ENCODE measurements around the gene WDR87. TPM values are rescaled to one million over a fixed set of nuclear protein-coding genes. Genes with fewer than 3 reads are reported as not detected.

WDR87 gene
- total and polyA plus RNA-seq, 9 of the 15 experiments (the other 6 are each of a cell fraction or from before 2014, with no cell fraction given): not detected

DNA sequence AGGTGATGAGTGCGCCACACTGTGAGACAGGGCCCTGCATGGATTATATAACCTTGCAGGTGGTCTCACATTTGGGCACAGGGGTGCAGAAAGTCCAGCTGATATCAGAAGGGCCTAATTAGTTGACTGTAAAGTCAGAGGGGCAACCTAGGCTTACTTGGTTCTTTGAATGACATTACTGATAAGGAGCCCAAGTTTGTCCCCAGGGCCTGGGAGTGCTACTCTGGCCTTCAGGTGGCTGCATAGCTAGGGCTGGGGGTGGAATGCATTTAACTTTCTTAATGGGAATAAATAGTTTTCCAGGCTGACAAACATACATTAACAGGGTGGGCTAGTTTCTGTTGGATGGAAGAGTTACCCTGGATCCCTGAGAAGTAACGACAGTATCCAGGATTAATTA is 3.3 kb downstream of the WDR87 start:
- Histone ChIP-seq H3K9me3 (replicated peaks; ENCODE audit: control insufficient read depth, insufficient read depth, low read depth, low read length) (no peaks in the 10 kb centered on the region), H3K79me2 (ENCODE audit: control insufficient read depth, insufficient read depth, low read length) (peaks cover 5% of the 10 kb centered on the region; the same call in 2 of the 3 replicates), H4K20me1 (replicated peaks; ENCODE audit: control insufficient read depth, insufficient read depth, low read length) (0 out of 2 replicates have a peak, but pooled peaks cover 2% of the 10 kb centered on the region), H3K27ac (ENCODE audit: extremely low read depth, low read depth, low read length) (no peak overlapping the region), H3K36me3 (ENCODE audit: control insufficient read depth, insufficient read depth, low read length) (no peaks in the 10 kb centered on the region), H2AFZ (ENCODE audit: low read depth, low read length) (no peak overlapping the region), H3K4me2 (ENCODE audit: insufficient read depth, low read length) (no peak overlapping the region), H3K27me3 (ENCODE audit: control insufficient read depth in 2 of 2, insufficient read depth in 2 of 2, low read length in 2 of 2) (no peaks in the 10 kb centered on the region), H3K4me1 (replicated peaks in 1 of 2; ENCODE audit: control insufficient read depth in 2 of 2, insufficient read depth in 2 of 2, low read length in 2 of 2) (peaks cover 6 to 13% of the 10 kb centered on the region in 2 experiments; a peak in 3 of 5 replicates), H3K9ac (ENCODE audit: insufficient read depth in 1 of 2, low read depth in 2 of 2, low read length in 2 of 2) (no peak overlapping the region), H3K9me1 (ENCODE audit: control insufficient read depth, insufficient read depth, low read length) (no peaks in the 10 kb centered on the region), H3K4me3 (no peak overlapping the region)
- no TSS peak for BruUV-seq (replicated peaks)
- FAIRE-seq (peak; percentile 11), ATAC-seq (no peak), DNase-seq (ENCODE audit: extremely low read depth in 1 of 4, low spot score in 3 of 4) (no peak)
- intact Hi-C loops (cut with micrococcal nuclease) (loop anchor here (2.0 to 5.0 kb wide), 3 partner anchors 169 to 432 kb away; partner anchors contain the start of gene CATSPERG), in situ Hi-C loops (cut with MboI) (loop anchor here (5.0 to 25.0 kb wide), 2 partner anchors 324 to 434 kb away; partner anchors contain the start of gene CATSPERG)
- POLR2A ChIA-PET: interaction anchor here (0.6 to 1.2 kb wide), 3 partner anchors 15 to 200 kb away, joined by 3 read pairs; no protein-coding TSS in a partner anchor
- CTCF ChIA-PET (ENCODE audit: low intra/inter-chr PET ratio): interaction anchor here (1.2 kb wide), 1 partner anchor 432 kb away, joined by 5 read pairs; the partner anchor contains the start of gene CATSPERG
- WGBS (ENCODE audit: insufficient coverage, low coverage, missing lambda C conversion rate): 15% methylated on average over 2 of the region's 2 CpGs
- TF ChIP-seq GATAD2A (IDR thresholded peaks at IDR 0.05) (no peak), ZNF184 (CRISPR knock-in tag; IDR thresholded peaks at IDR 0.05) (no peak), RFX5 (IDR thresholded peaks at IDR 0.05; ENCODE audit: low read depth, low read length) (no peak), NR2C1 (IDR thresholded peaks at IDR 0.05) (no peak), NR2C1 (tag; IDR thresholded peaks at IDR 0.05) (no peak), OTX1 (CRISPR knock-in tag; IDR thresholded peaks at IDR 0.05) (no peak), SMAD1 (IDR thresholded peaks at IDR 0.05; ENCODE audit: low read depth, low read length, partially characterized antibody) (no peak), JUN (IDR thresholded peaks at IDR 0.05; ENCODE audit: borderline replicate concordance, low read depth, low read length) (no peak), JUN (CRISPR knock-in tag; IDR thresholded peaks at IDR 0.05; ENCODE audit: borderline replicate concordance) (no peak), MTA3 (IDR thresholded peaks at IDR 0.05; ENCODE audit: borderline replicate concordance) (no peak), PTBP1 (IDR thresholded peaks at IDR 0.05; ENCODE audit: low read depth, low read length) (no peak), BRF1 (IDR thresholded peaks at IDR 0.05; ENCODE audit: borderline replicate concordance, extremely low read depth, insufficient read length) (no peak)
- TF ChIP-seq, protein P1, sequence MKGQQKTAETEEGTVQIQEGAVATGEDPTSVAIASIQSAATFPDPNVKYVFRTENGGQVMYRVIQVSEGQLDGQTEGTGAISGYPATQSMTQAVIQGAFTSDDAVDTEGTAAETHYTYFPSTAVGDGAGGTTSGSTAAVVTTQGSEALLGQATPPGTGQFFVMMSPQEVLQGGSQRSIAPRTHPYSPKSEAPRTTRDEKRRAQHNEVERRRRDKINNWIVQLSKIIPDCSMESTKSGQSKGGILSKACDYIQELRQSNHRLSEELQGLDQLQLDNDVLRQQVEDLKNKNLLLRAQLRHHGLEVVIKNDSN (CRISPR knock-in tag; IDR thresholded peaks at IDR 0.05): no peak

All from K562 (cell line).